Measurements from ENCODE around the gene FXYD5.

Gene FXYD5

DNA sequence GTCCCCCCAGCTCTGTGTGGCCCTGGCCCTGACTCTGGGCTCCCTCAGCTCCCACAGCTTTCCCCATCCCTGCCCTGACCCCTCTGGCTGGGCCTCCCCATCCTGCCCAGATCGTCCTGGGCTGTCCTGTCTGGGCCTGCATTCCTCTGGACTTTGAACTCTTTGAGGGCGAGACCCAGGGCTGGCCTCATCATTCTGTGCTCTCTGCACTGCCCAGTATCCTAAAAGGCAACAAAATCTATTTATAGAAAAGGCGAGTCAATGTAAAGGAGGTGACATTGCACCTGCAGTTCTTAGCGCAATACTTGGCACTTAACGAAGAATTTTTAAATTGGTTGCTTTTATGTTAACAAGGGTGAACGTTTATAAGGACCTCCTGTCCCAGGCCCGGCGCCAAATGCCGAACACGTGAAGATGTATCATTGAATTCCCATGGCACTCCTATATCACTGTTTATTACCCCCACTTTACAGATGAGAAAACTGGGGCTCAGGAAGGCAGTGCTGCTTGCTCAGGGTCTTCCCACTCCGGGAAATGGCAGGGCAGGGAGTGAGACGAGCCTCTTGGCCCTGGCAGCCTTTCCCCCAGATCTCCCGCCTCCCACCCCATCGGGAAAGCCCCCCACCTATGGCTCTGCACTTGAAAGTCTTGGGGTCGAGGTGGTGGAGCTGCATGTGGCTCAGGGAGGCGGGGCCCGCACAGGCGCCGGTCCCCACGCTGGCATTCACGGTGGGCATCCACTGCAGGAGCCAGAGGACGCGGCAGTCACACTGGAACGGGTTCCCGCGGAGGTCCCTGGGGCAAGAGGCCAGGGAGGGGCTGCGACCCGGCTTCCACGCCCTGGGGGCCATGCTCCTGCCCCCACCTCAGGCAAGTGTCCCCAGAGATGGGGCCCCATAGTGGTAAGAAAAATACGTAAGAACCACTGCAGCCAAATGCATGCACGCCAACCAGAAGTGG lies 23.5 kb upstream of the FXYD5 start:
- Histone ChIP-seq H3K4me2 (ENCODE audit: low read length) (no peak overlapping the region), H3K9me2 (replicated peaks; ENCODE audit: control insufficient read depth, low read length) (no peaks in the 10 kb centered on the region), H3K27me3 (ENCODE audit: control insufficient read depth, low read length) (no peaks in the 10 kb centered on the region; the same call in 1 of the 2 replicates), H3K4me3 (ENCODE audit: low read length) (no peak overlapping the region), H3K36me3 (ENCODE audit: control insufficient read depth, low read length) (no peaks in the 10 kb centered on the region), H4K20me1 (ENCODE audit: control insufficient read depth, insufficient read depth, low read depth, low read length) (no peaks in the 10 kb centered on the region), H3F3A (ENCODE audit: control insufficient read depth, insufficient read depth) (no peaks in the 10 kb centered on the region), H3K4me1 (ENCODE audit: control insufficient read depth, low read length) (no peaks in the 10 kb centered on the region), H3K27ac (ENCODE audit: low read depth, low read length) (no peak overlapping the region), H3K79me2 (ENCODE audit: control insufficient read depth, low read length) (no peaks in the 10 kb centered on the region), H3K9me3 (ENCODE audit: control insufficient read depth, insufficient read depth, low read length) (no peaks in the 10 kb centered on the region)
- TF ChIP-seq CTCF (IDR thresholded peaks at IDR 0.05; ENCODE audit: low read depth, low read length, poor library complexity, severe bottlenecking) (no peak), EZH2phosphoT487 (IDR thresholded peaks at IDR 0.05; ENCODE audit: borderline replicate concordance, low read length) (no peak)

DNA sequence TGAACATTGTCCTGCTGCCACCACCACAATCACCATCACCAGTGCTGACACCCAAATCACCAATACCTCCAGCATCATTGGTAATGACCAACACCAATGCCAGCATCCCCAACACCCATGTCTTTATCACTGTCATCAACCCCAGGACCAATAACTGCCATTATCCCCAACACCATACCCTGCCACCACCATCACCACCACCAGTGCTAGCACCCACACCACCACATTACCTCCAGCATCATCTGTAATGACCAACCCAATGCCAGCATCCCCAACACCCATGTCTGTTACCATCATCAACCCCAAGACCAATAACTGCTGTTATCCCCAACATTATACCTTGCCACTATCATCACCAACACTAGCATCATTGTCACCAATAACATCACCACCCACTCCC lies 22.3 kb upstream of the FXYD5 start:
- H3F3A ChIP-seq (ENCODE audit: control insufficient read depth, insufficient read depth): no peaks in the 10 kb centered on the region
- peaks cover 3% of the 10 kb centered on the region; the same call in 1 of the 2 replicates for H3K4me1 ChIP-seq (ENCODE audit: control insufficient read depth, low read length)
- H3K4me2 ChIP-seq (ENCODE audit: low read length): no peak overlapping the region
- H3K9me2 ChIP-seq (replicated peaks; ENCODE audit: control insufficient read depth, low read length): no peaks in the 10 kb centered on the region
- no peak for TF ChIP-seq EZH2phosphoT487 (IDR thresholded peaks at IDR 0.05; ENCODE audit: borderline replicate concordance, low read length)
- no peak for TF ChIP-seq CTCF (IDR thresholded peaks at IDR 0.05; ENCODE audit: low read depth, low read length, poor library complexity, severe bottlenecking)
- no peaks in the 10 kb centered on the region for H4K20me1 ChIP-seq (ENCODE audit: control insufficient read depth, insufficient read depth, low read depth, low read length)
- no peaks in the 10 kb centered on the region for H3K79me2 ChIP-seq (ENCODE audit: control insufficient read depth, low read length)
- no peaks in the 10 kb centered on the region for H3K36me3 ChIP-seq (ENCODE audit: control insufficient read depth, low read length)
- no peak overlapping the region for H3K4me3 ChIP-seq (ENCODE audit: low read length)
- H3K27me3 ChIP-seq (ENCODE audit: control insufficient read depth, low read length): peaks cover 12% of the 10 kb centered on the region
- no peak overlapping the region for H3K27ac ChIP-seq (ENCODE audit: low read depth, low read length)
- no peaks in the 10 kb centered on the region for H3K9me3 ChIP-seq (ENCODE audit: control insufficient read depth, insufficient read depth, low read length)

GRCh38 chr19:35133826-35134225 lies 20.7 kb upstream of the FXYD5 start:
- Histone ChIP-seq H3K9me3 (ENCODE audit: control insufficient read depth, insufficient read depth, low read length) (no peaks in the 10 kb centered on the region), H3K9me2 (replicated peaks; ENCODE audit: control insufficient read depth, low read length) (no peaks in the 10 kb centered on the region), H3K4me3 (ENCODE audit: low read length) (no peak overlapping the region), H3K36me3 (ENCODE audit: control insufficient read depth, low read length) (no peaks in the 10 kb centered on the region), H4K20me1 (ENCODE audit: control insufficient read depth, insufficient read depth, low read depth, low read length) (no peaks in the 10 kb centered on the region), H3K79me2 (ENCODE audit: control insufficient read depth, low read length) (no peaks in the 10 kb centered on the region), H3K4me1 (ENCODE audit: control insufficient read depth, low read length) (peaks cover 5% of the 10 kb centered on the region; the same call in 1 of the 2 replicates), H3K4me2 (ENCODE audit: low read length) (no peak overlapping the region), H3F3A (ENCODE audit: control insufficient read depth, insufficient read depth) (no peaks in the 10 kb centered on the region), H3K27me3 (ENCODE audit: control insufficient read depth, low read length) (peaks cover 14% of the 10 kb centered on the region), H3K27ac (ENCODE audit: low read depth, low read length) (no peak overlapping the region)
- TF ChIP-seq CTCF (IDR thresholded peaks at IDR 0.05; ENCODE audit: low read depth, low read length, poor library complexity, severe bottlenecking) (no peak), EZH2phosphoT487 (IDR thresholded peaks at IDR 0.05; ENCODE audit: borderline replicate concordance, low read length) (no peak)
